ENCODE data around the gene ADAT1. TPM values are rescaled to one million over a fixed set of nuclear protein-coding genes. Genes with fewer than 3 reads are reported as not detected.
A peak's percentile ranks its signal among the peaks of the same experiment; 100 is the strongest.

The ADAT1 gene
- total and polyA plus RNA-seq, 2 of the 13 experiments (the other 11 are each of a cell fraction or from before 2014, with no cell fraction given), result 18.4 to 40.8 TPM

DNA sequence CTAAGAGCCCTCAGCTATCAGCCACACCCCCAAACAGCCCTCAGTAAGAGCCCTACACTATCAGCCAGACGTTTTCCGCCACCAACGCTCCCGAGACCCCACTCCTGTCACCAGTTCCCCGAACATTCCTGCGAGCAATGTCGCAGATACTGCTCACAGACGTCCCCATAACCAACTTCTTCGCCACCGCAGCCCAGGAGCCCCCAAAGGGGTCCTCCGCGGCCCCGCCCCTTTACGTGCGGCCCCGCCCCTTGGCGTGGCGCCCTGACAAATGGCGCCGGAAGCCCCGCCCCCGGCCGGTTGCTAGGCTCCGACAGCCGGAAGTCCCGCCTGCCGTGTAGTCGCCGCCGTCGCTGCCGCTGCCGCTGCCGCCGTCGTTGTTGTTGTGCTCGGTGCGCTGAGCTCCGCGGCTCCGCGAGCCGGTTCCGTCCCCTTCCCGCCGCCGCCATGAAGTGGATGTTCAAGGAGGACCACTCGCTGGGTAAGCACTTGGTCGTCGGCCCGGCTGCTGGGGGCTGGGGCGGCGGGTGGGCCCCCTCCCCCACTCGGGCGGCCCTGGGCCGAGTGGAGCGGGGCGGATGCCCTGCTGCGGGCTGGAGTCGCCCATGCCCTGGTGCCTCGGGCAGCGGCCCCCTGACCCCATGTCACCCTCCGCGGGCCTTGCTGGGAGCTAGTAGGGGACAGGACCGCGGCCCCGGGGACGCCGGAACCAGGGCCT, 56.9 kb downstream of the ADAT1 start, which contains the start of gene GABARAPL2 (continued):
- TF ChIP-seq NFYC (CRISPR knock-in tag; IDR thresholded peaks at IDR 0.05), result no peak
- TF ChIP-seq MYNN (CRISPR knock-in tag; IDR thresholded peaks at IDR 0.05; ENCODE audit: low read depth), result no peak
- TF ChIP-seq XBP1 (CRISPR knock-in tag; IDR thresholded peaks at IDR 0.05), result 0 out of 2 replicates have a peak, but pooled peaks have one; percentile 58
- peak; percentile 83 for TF ChIP-seq ZNF543 (CRISPR knock-in tag; IDR thresholded peaks at IDR 0.05)
- TF ChIP-seq ZSCAN29 (CRISPR knock-in tag; conservative IDR thresholded peaks at IDR 0.05), result 0 out of 2 replicates have a peak, but pooled peaks have one; percentile 36
- TF ChIP-seq, protein P1, sequence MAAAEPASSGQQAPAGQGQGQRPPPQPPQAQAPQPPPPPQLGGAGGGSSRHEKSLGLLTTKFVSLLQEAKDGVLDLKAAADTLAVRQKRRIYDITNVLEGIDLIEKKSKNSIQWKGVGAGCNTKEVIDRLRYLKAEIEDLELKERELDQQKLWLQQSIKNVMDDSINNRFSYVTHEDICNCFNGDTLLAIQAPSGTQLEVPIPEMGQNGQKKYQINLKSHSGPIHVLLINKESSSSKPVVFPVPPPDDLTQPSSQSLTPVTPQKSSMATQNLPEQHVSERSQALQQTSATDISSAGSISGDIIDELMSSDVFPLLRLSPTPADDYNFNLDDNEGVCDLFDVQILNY (CRISPR knock-in tag; conservative IDR thresholded peaks at IDR 0.05), result no peak
- TF ChIP-seq IKZF1 (IDR thresholded peaks at IDR 0.05), result no peak
- TF ChIP-seq GATA4 (IDR thresholded peaks at IDR 0.05; ENCODE audit: borderline replicate concordance, low read depth), result no peak
- no peak for TF ChIP-seq ZNF549 (CRISPR knock-in tag; IDR thresholded peaks at IDR 0.05)
- TF ChIP-seq SRY (CRISPR knock-in tag; IDR thresholded peaks at IDR 0.05), result peak; percentile 79; the same call in 1 of the 2 replicates
- TF ChIP-seq, protein P2, sequence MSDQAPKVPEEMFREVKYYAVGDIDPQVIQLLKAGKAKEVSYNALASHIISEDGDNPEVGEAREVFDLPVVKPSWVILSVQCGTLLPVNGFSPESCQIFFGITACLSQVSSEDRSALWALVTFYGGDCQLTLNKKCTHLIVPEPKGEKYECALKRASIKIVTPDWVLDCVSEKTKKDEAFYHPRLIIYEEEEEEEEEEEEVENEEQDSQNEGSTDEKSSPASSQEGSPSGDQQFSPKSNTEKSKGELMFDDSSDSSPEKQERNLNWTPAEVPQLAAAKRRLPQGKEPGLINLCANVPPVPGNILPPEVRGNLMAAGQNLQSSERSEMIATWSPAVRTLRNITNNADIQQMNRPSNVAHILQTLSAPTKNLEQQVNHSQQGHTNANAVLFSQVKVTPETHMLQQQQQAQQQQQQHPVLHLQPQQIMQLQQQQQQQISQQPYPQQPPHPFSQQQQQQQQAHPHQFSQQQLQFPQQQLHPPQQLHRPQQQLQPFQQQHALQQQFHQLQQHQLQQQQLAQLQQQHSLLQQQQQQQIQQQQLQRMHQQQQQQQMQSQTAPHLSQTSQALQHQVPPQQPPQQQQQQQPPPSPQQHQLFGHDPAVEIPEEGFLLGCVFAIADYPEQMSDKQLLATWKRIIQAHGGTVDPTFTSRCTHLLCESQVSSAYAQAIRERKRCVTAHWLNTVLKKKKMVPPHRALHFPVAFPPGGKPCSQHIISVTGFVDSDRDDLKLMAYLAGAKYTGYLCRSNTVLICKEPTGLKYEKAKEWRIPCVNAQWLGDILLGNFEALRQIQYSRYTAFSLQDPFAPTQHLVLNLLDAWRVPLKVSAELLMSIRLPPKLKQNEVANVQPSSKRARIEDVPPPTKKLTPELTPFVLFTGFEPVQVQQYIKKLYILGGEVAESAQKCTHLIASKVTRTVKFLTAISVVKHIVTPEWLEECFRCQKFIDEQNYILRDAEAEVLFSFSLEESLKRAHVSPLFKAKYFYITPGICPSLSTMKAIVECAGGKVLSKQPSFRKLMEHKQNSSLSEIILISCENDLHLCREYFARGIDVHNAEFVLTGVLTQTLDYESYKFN (CRISPR knock-in tag; conservative IDR thresholded peaks at IDR 0.05), result 0 out of 2 replicates have a peak, but pooled peaks have one; percentile 50
- peak; percentile 84; the same call in 1 of the 2 replicates for TF ChIP-seq ZSCAN20 (CRISPR knock-in tag; IDR thresholded peaks at IDR 0.05; ENCODE audit: borderline replicate concordance)
- peak; percentile 49; the same call in 1 of the 2 replicates for TF ChIP-seq ZNF615 (CRISPR knock-in tag; IDR thresholded peaks at IDR 0.05; ENCODE audit: borderline replicate concordance)
- peak; percentile 30; the same call in 1 of the 2 replicates for TF ChIP-seq ZNF557 (CRISPR knock-in tag; IDR thresholded peaks at IDR 0.05)
- TF ChIP-seq ZNF232 (CRISPR knock-in tag; IDR thresholded peaks at IDR 0.05; ENCODE audit: borderline replicate concordance), result no peak
- peak; percentile 71; the same call in 1 of the 2 replicates for TF ChIP-seq KDM5B (CRISPR knock-in tag; IDR thresholded peaks at IDR 0.05; ENCODE audit: borderline replicate concordance)
- TF ChIP-seq KDM6A (CRISPR knock-in tag; IDR thresholded peaks at IDR 0.05; ENCODE audit: low read depth), result no peak
- TF ChIP-seq, protein P3, sequence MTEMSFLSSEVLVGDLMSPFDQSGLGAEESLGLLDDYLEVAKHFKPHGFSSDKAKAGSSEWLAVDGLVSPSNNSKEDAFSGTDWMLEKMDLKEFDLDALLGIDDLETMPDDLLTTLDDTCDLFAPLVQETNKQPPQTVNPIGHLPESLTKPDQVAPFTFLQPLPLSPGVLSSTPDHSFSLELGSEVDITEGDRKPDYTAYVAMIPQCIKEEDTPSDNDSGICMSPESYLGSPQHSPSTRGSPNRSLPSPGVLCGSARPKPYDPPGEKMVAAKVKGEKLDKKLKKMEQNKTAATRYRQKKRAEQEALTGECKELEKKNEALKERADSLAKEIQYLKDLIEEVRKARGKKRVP (CRISPR knock-in tag; IDR thresholded peaks at IDR 0.05), result 0 out of 4 replicates have a peak, but pooled peaks of 1 of the 2 experiments have one; percentile 51
- TF ChIP-seq, protein P4, sequence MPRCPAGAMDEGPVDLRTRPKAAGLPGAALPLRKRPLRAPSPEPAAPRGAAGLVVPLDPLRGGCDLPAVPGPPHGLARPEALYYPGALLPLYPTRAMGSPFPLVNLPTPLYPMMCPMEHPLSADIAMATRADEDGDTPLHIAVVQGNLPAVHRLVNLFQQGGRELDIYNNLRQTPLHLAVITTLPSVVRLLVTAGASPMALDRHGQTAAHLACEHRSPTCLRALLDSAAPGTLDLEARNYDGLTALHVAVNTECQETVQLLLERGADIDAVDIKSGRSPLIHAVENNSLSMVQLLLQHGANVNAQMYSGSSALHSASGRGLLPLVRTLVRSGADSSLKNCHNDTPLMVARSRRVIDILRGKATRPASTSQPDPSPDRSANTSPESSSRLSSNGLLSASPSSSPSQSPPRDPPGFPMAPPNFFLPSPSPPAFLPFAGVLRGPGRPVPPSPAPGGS (CRISPR knock-in tag; IDR thresholded peaks at IDR 0.05), result peak; percentile 73; the same call in 1 of the 2 replicates
- no peak for TF ChIP-seq TEAD3 (CRISPR knock-in tag; optimal IDR thresholded peaks at IDR 0.05; ENCODE audit: borderline replicate concordance)
- no peak for TF ChIP-seq ZNF605 (CRISPR knock-in tag; IDR thresholded peaks at IDR 0.05)
- TF ChIP-seq RBM39 (IDR thresholded peaks at IDR 0.05; ENCODE audit: low read depth, low read length, poor library complexity, severe bottlenecking), result peak; percentile 70
- no peak for TF ChIP-seq ZNF326 (CRISPR knock-in tag; IDR thresholded peaks at IDR 0.05; ENCODE audit: borderline replicate concordance)
